Mesothelial cell of epicardium (in vitro differentiated cells): ENCODE measurements around the gene DZIP1L. TPM values are rescaled to one million over a fixed set of nuclear protein-coding genes. Genes with fewer than 3 reads are reported as not detected.

Source experiments
- DNase-seq, 2 experiments: peaks; one replicate each; pipeline ENCODE4 v3.0.0; 2021; ENCODE audit warnings: low spot score in 2 of 2; ENCODE audit not compliant: unreplicated experiment in 2 of 2
- H3K27ac Mint-ChIP-seq: 2 replicates; pipeline ENCODE4 v1.8.0; 2021; ENCODE audit warnings: mixed read lengths
- H3K27me3 Mint-ChIP-seq: 2 replicates; pipeline ENCODE4 v1.8.0; 2021; ENCODE audit warnings: low read depth, mixed read lengths
- H3K36me3 Mint-ChIP-seq: 2 replicates; pipeline ENCODE4 v1.8.0; 2021; ENCODE audit warnings: mixed read lengths
- H3K4me1 Mint-ChIP-seq: 2 replicates; pipeline ENCODE4 v1.8.0; 2021; ENCODE audit warnings: mixed read lengths
- H3K4me3 Mint-ChIP-seq: 2 replicates; pipeline ENCODE4 v1.8.0; 2021; ENCODE audit warnings: mild to moderate bottlenecking, moderate library complexity, mixed read lengths
- H3K9me3 Mint-ChIP-seq: 2 replicates; pipeline ENCODE4 v1.8.0; 2021; ENCODE audit warnings: mixed read lengths
- total RNA-seq: library from RNA; stranded (reverse); gene quantifications from 3 replicates; pipeline ENCODE4 v1.2.1, GENCODE V29; 2021
- TF ChIP-seq, protein P1 (sequence below): fragments of 200-600 bp; sonication (generic); IDR thresholded peaks from one replicate; pipeline ENCODE4 v1.5.0; 2021; ENCODE audit warnings: antibody characterized with exemption; ENCODE audit not compliant: unreplicated experiment

DZIP1L gene
- total RNA-seq, 1 donor from 2014 or later, result 26.5 TPM

DNA sequence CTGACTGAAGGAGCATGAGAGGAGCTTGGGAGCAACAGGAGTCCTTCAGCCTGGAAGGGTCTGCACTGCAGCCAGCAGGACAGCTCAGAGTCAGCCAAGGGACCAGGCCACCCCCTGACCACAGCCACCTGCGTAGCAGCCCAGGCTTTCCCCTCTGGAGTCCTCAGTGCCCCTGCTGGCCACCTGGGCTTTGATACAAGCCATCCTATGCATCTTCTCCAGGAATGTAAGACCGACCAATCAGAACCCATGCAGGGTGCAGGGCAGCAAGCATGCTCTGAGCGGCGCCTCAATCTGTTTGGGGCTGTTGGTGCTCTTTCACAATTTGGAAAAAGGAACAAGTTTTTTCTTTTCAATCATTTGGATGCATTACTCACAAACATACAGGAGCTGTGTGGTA is 52.0 kb downstream of the DZIP1L start:
- no peaks in the 10 kb centered on the region for H3K9me3 Mint-ChIP-seq
- H3K4me3 Mint-ChIP-seq, result no peak overlapping the region

DNA sequence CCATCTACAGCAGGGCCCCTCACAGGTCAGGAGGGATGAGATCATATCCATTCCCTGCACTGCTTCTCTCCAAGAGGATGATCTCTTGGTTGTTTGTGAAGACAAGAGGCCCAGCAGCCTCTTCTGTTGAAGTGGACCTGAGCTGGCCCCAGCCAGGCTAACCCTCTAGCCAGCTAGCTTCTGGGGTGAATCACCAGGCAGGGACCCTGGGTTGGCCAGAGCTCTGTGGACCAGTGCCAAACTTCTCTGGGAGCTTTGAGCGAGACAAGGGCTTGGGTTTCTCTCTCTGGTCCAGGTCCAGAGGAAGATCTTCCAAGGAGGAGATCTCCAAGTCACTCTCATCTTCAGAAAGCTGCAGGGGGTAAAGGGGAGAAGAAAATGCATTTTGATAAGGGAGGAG is 52.8 kb downstream of the DZIP1L start:
- Mint-ChIP-seq H3K27ac (no peak overlapping the region), H3K27me3 (no peaks in the 10 kb centered on the region), H3K4me1 (no peaks in the 10 kb centered on the region), H3K4me3 (no peak overlapping the region), H3K36me3 (peaks cover 12% of the 10 kb centered on the region), H3K9me3 (no peaks in the 10 kb centered on the region)
- TF ChIP-seq, protein P1, sequence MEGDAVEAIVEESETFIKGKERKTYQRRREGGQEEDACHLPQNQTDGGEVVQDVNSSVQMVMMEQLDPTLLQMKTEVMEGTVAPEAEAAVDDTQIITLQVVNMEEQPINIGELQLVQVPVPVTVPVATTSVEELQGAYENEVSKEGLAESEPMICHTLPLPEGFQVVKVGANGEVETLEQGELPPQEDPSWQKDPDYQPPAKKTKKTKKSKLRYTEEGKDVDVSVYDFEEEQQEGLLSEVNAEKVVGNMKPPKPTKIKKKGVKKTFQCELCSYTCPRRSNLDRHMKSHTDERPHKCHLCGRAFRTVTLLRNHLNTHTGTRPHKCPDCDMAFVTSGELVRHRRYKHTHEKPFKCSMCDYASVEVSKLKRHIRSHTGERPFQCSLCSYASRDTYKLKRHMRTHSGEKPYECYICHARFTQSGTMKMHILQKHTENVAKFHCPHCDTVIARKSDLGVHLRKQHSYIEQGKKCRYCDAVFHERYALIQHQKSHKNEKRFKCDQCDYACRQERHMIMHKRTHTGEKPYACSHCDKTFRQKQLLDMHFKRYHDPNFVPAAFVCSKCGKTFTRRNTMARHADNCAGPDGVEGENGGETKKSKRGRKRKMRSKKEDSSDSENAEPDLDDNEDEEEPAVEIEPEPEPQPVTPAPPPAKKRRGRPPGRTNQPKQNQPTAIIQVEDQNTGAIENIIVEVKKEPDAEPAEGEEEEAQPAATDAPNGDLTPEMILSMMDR, result no peak
- no peak for DNase-seq

More for the DNA sequence above, 52.0 kb downstream of the DZIP1L start:
- H3K36me3 Mint-ChIP-seq, result peaks cover 12% of the 10 kb centered on the region
- no peak for DNase-seq
- TF ChIP-seq, protein P1, result no peak
- H3K27me3 Mint-ChIP-seq, result no peaks in the 10 kb centered on the region
- no peaks in the 10 kb centered on the region for H3K4me1 Mint-ChIP-seq
- H3K27ac Mint-ChIP-seq, result no peak overlapping the region

DNA sequence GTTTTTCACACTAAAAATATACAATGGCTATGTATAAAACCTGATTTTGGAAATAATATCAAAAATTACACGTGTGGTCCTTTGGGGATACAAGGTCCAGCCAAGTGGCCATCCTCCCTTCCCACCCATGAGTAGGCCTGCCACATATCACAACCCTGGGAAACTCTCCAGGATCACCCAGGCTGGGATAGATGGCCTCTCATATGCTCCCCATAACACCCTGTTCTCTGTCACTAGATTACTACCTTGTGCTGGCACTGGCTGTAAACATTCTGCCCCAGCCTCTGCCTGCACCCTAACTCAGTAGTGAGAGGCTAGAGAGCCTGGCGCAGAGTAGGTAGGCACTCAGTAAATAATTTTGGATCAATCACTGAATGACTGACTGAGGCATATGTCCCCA is 53.4 kb downstream of the DZIP1L start:
- no peak for DNase-seq
- Mint-ChIP-seq H3K4me3 (no peak overlapping the region), H3K27ac (no peak overlapping the region)

DNA sequence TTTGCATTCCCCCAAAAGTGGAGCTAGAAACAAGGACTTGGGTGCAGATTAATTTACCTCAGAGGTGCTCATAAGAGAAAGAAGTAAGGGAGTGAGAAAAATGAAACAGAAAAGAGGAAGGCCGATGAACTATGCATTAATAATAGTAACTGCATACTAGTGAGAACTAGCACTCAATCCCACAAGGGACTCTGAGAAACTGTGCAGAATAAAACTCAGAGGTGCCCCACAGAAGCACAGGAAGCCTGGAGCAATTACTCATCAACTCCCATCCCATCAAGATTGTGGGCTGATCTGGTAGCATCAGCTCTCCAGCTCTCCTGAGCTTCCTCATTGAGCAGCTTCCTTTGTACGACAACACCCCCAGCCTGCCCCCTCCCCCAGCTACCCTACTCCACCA is 54.6 kb downstream of the DZIP1L start:
- Mint-ChIP-seq H3K4me3 (no peak overlapping the region), H3K9me3 (no peaks in the 10 kb centered on the region), H3K36me3 (peaks cover 12% of the 10 kb centered on the region), H3K27me3 (no peaks in the 10 kb centered on the region), H3K4me1 (no peaks in the 10 kb centered on the region), H3K27ac (no peak overlapping the region)
- no peak for DNase-seq
- TF ChIP-seq, protein P1, result no peak

More for the DNA sequence above, 53.4 kb downstream of the DZIP1L start:
- TF ChIP-seq, protein P1, result no peak
- H3K36me3 Mint-ChIP-seq, result peaks cover 12% of the 10 kb centered on the region
- no peaks in the 10 kb centered on the region for H3K4me1 Mint-ChIP-seq
- H3K27me3 Mint-ChIP-seq, result no peaks in the 10 kb centered on the region
- H3K9me3 Mint-ChIP-seq, result no peaks in the 10 kb centered on the region

DNA sequence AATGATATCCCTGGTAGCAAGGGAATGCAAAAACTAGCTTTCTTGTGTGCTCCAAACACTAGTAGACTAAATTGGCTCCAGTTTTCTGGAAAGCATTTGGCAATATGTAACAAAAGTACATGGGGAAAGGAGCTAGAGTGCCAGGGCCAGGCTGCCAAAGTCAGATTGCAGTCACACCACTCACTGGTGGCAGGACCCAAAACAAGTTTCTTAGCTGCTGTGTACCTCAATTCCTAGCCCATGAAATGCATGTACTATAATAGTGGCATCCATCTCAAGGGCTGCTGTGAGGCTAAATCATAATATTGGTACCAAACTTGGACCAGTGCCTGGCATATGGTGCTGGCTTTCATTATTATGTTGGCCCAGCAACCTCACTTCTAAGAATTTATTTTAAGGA is 56.1 kb downstream of the DZIP1L start:
- H3K36me3 Mint-ChIP-seq, result peaks cover 12% of the 10 kb centered on the region
- H3K9me3 Mint-ChIP-seq, result no peaks in the 10 kb centered on the region
- TF ChIP-seq, protein P1, result no peak
- H3K27me3 Mint-ChIP-seq, result no peaks in the 10 kb centered on the region
- no peak for DNase-seq
- no peak overlapping the region for H3K4me3 Mint-ChIP-seq
- H3K4me1 Mint-ChIP-seq, result no peaks in the 10 kb centered on the region
- H3K27ac Mint-ChIP-seq, result no peak overlapping the region

DNA sequence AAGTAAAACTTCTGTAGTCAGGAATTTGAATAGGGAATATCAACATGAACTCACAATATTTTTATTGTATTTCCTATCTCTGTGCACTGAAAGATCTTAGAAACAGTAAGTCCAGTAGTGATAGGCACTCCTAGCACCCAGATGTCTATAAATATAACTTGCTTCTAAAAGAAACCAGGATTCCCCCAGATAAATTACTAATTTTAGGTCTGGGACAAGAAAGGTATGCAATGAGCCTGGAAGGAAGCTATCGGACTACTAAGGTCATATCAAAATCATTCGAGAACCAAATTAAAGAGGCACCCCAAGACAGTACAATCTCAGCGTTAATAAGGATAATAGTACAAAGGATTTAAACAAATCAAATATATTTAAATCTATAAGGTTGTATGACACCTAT is 58.0 kb downstream of the DZIP1L start:
- peaks cover 6% of the 10 kb centered on the region for H3K36me3 Mint-ChIP-seq
- H3K4me1 Mint-ChIP-seq, result no peaks in the 10 kb centered on the region
- no peak overlapping the region for H3K27ac Mint-ChIP-seq
- no peak overlapping the region for H3K4me3 Mint-ChIP-seq
- DNase-seq, result no peak
- TF ChIP-seq, protein P1, result no peak
- H3K27me3 Mint-ChIP-seq, result no peaks in the 10 kb centered on the region
- H3K9me3 Mint-ChIP-seq, result no peaks in the 10 kb centered on the region
